Measurements from ENCODE around the gene TLCD1.
A peak's percentile ranks its signal among the peaks of the same experiment; 100 is the strongest.

Gene TLCD1

GRCh38 chr17:28747051-28747691 lies 21.1 kb upstream of the TLCD1 start (continued):
- 0 out of 2 replicates have a peak, but pooled peaks have one; percentile 8 for TF ChIP-seq PRDM1 (tag by site-specific recombination; IDR thresholded peaks at IDR 0.05)

GRCh38 chr17:28746611-28747050 lies 20.6 kb upstream of the TLCD1 start:
- CTCF ChIA-PET = interaction anchor here (0.6 to 16.7 kb wide), 4 partner anchors 16 to 207 kb away, joined by 3 to 445 read pairs (median 90); partner anchors contain the start of genes NEK8, RPL23A and TLCD1
- H3K9me3 ChIP-seq (ENCODE audit: control insufficient read depth, insufficient read depth, low read depth, low read length) = no peaks in the 10 kb centered on the region
- TF ChIP-seq HOXC10 (CRISPR knock-in tag; IDR thresholded peaks at IDR 0.05) (no peak), ZBTB26 (tag by site-specific recombination; optimal IDR thresholded peaks at IDR 0.05) (no peak), KLF1 (tag by site-specific recombination; IDR thresholded peaks at IDR 0.05) (0 out of 2 replicates have a peak, but pooled peaks have one; percentile 10), BCL11B (tag by site-specific recombination; IDR thresholded peaks at IDR 0.05; ENCODE audit: low read depth) (peak; percentile 75), BCL11A (tag by site-specific recombination; IDR thresholded peaks at IDR 0.05; ENCODE audit: low read depth) (peak; percentile 27; the same call in 1 of the 2 replicates), SCRT1 (tag by site-specific recombination; IDR thresholded peaks at IDR 0.05; ENCODE audit: borderline replicate concordance) (peak; percentile 86; the same call in 1 of the 2 replicates), SCRT2 (tag by site-specific recombination; IDR thresholded peaks at IDR 0.05) (peak; percentile 89)
- H3K36me3 ChIP-seq (ENCODE audit: control insufficient read depth in 2 of 2, insufficient read depth in 1 of 2, low read length in 2 of 2) = peaks cover 3 to 65% of the 10 kb centered on the region in 2 experiments; a peak in 2 of 3 replicates
- POLR2A ChIA-PET = interaction anchor here (1.3 to 14.1 kb wide), 3 partner anchors 20 to 27 kb away, joined by 5 to 448 read pairs (median 64); partner anchors contain the start of genes NEK8, RPL23A and TLCD1
- H3K4me3 ChIP-seq (ENCODE audit: low read depth, low read length) = no peak overlapping the region
- H3K27ac ChIP-seq (ENCODE audit: extremely low read depth, low read depth, low read length) = no peak overlapping the region
- peaks cover 11% of the 10 kb centered on the region; the same call in 1 of the 2 replicates for H3K4me1 ChIP-seq (ENCODE audit: control insufficient read depth, insufficient read depth, low read length)

- H3K27ac ChIP-seq (ENCODE audit: extremely low read depth, low read depth, low read length) = peak overlapping the region; percentile 32; the same call in 1 of the 2 replicates
- POLR2A ChIA-PET = interaction anchor here (0.6 to 14.1 kb wide), 7 partner anchors 19 to 203 kb away, joined by 4 to 448 read pairs (median 5); partner anchors contain the start of genes NEK8, RPL23A and TLCD1
- CTCF ChIA-PET = interaction anchor here (0.5 to 16.7 kb wide), 6 partner anchors 17 to 208 kb away, joined by 3 to 445 read pairs (median 4); partner anchors contain the start of genes NEK8, RPL23A and TLCD1
- TF ChIP-seq ZNF544 (tag by site-specific recombination; IDR thresholded peaks at IDR 0.05) (no peak), ZNF639 (tag by site-specific recombination; IDR thresholded peaks at IDR 0.05) (no peak), ZNF830 (tag by site-specific recombination; IDR thresholded peaks at IDR 0.05; ENCODE audit: low read depth) (no peak), EGR2 (tag by site-specific recombination; IDR thresholded peaks at IDR 0.05; ENCODE audit: low read depth) (no peak), ZBTB20 (tag by site-specific recombination; IDR thresholded peaks at IDR 0.05) (peak; percentile 32; the same call in 1 of the 2 replicates), ZNF549 (tag by site-specific recombination; IDR thresholded peaks at IDR 0.05) (no peak), ZNF10 (tag by site-specific recombination; IDR thresholded peaks at IDR 0.05) (no peak), ATF2 (tag by site-specific recombination; IDR thresholded peaks at IDR 0.05; ENCODE audit: low read depth) (no peak), MEIS1 (CRISPR knock-in tag; IDR thresholded peaks at IDR 0.05; ENCODE audit: borderline replicate concordance) (no peak), ZNF513 (tag by site-specific recombination; IDR thresholded peaks at IDR 0.05) (no peak), ZNF324 (tag by site-specific recombination; IDR thresholded peaks at IDR 0.05) (no peak), TCF7L2 (IDR thresholded peaks at IDR 0.05; ENCODE audit: borderline replicate concordance, low read depth, low read length) (no peak), ZNF704 (tag by site-specific recombination; IDR thresholded peaks at IDR 0.05) (no peak), GLIS2 (tag by site-specific recombination; IDR thresholded peaks at IDR 0.05) (no peak), ZNF624 (tag by site-specific recombination; IDR thresholded peaks at IDR 0.05) (no peak), ZNF530 (tag by site-specific recombination; IDR thresholded peaks at IDR 0.05; ENCODE audit: low read depth) (no peak), ZNF23 (tag by site-specific recombination; IDR thresholded peaks at IDR 0.05; ENCODE audit: borderline replicate concordance) (no peak)
Observed at GRCh38 chr17:28745786-28746411, 19.9 kb upstream of the TLCD1 start.

More at GRCh38 chr17:28745786-28746411, 19.9 kb upstream of the TLCD1 start:
- peak overlapping the region; percentile 69 for H3K4me3 ChIP-seq (ENCODE audit: low read depth, low read length)
- H3K36me3 ChIP-seq (ENCODE audit: control insufficient read depth in 2 of 2, insufficient read depth in 1 of 2, low read length in 2 of 2) = peaks cover 3 to 62% of the 10 kb centered on the region in 2 experiments; a peak in 2 of 3 replicates
- peaks cover 11% of the 10 kb centered on the region; the same call in 1 of the 2 replicates for H3K4me1 ChIP-seq (ENCODE audit: control insufficient read depth, insufficient read depth, low read length)
- H3K9me3 ChIP-seq (ENCODE audit: control insufficient read depth, insufficient read depth, low read depth, low read length) = no peaks in the 10 kb centered on the region
